H1 (cell line): ENCODE results near the gene MYL7. TPM values are rescaled to one million over a fixed set of nuclear protein-coding genes. Genes with fewer than 3 reads are reported as not detected.

Experiments
- CTCF ChIA-PET: fragments of 300-600 bp; sonication (Branson Sonifier 250); formaldehyde crosslinking; loops from one replicate; lab custom pipeline; 2021; ENCODE audit not compliant: partially characterized antibody; lab: Charles Lee
- POLR2A ChIA-PET: fragments of 300-600 bp; sonication (Branson Sonifier 250); formaldehyde crosslinking; loops from one replicate; lab custom pipeline; 2021; ENCODE audit warnings: inconsistent platforms; ENCODE audit not compliant: partially characterized antibody; lab: Charles Lee
- DNase-seq, 2 experiments: peaks; one replicate each; pipeline versions ENCODE4 v3.0.0 to v3.0.0-alpha.2; 2010 to 2022; ENCODE audit warnings: low spot score in 2 of 2, low read depth in 1 of 2, mixed read lengths in 1 of 2
- FAIRE-seq: peaks from 2 replicates; lab custom pipeline; 2011; peaks lifted over from hg19 to GRCh38; lab: Jason Lieb, UNC
- H2AFZ ChIP-seq: 2 replicates; pipeline ENCODE4 v1.8.1; 2012; ENCODE audit warnings: low read length, inconsistent platforms
- H2AK5ac ChIP-seq: 2 replicates; pipeline ENCODE4 v1.6.1; 2013; ENCODE audit warnings: low read depth, low read length
- H2BK120ac ChIP-seq: replicated peaks from 2 replicates; pipeline ENCODE3; 2013; ENCODE audit warnings: low read depth, low read length, inconsistent platforms
- H2BK12ac ChIP-seq: 2 replicates; pipeline ENCODE4 v1.6.1; 2013; ENCODE audit warnings: low read depth, low read length
- H2BK15ac ChIP-seq: 2 replicates; pipeline ENCODE4 v1.6.1; 2013; ENCODE audit warnings: low read length
- H2BK20ac ChIP-seq: 2 replicates; pipeline ENCODE4 v1.6.1; 2013; ENCODE audit warnings: low read length
- H2BK5ac ChIP-seq: 2 replicates; pipeline ENCODE4 v1.6.1; 2013; ENCODE audit warnings: low read depth, low read length
- H3K14ac ChIP-seq: 2 replicates; pipeline ENCODE4 v1.6.1; 2013; ENCODE audit warnings: inconsistent platforms; ENCODE audit not compliant: insufficient read length
- H3K18ac ChIP-seq: 2 replicates; pipeline ENCODE4 v1.6.1; 2013; ENCODE audit warnings: low read length; ENCODE audit errors: extremely low read depth
- H3K23ac ChIP-seq: 2 replicates; pipeline ENCODE4 v1.6.1; 2013; ENCODE audit warnings: inconsistent platforms; ENCODE audit not compliant: insufficient read length
- H3K23me2 ChIP-seq: 2 replicates; pipeline ENCODE4 v1.6.1; 2013; ENCODE audit warnings: low read depth, low read length
- H3K27ac ChIP-seq: 2 replicates; pipeline ENCODE4 v1.6.1; 2011; ENCODE audit warnings: low read depth, low read length, inconsistent platforms
- H3K27me3 ChIP-seq, 4 experiments: replicated peaks in 1 of 4; 1 replicate in 1 of 4; 2 replicates in 3 of 4; pipeline versions ENCODE4 v1.6.1 to v1.8.1; 2011 to 2013; ENCODE audit warnings: low read length in 3 of 4, mild to moderate bottlenecking in 3 of 4, inconsistent platforms in 2 of 4, mixed read lengths in 2 of 4, moderate library complexity in 1 of 4; ENCODE audit not compliant: control insufficient read depth in 3 of 4, insufficient read depth in 3 of 4; ENCODE audit errors: extremely low read depth in 1 of 4
- H3K36me3 ChIP-seq, 4 experiments: 2 replicates each; pipeline versions ENCODE4 v1.6.1 to v1.8.1; 2011 to 2013; ENCODE audit warnings: mild to moderate bottlenecking in 4 of 4, low read length in 3 of 4, moderate library complexity in 2 of 4, control low read depth in 1 of 4, inconsistent platforms in 1 of 4; ENCODE audit not compliant: insufficient read depth in 4 of 4, control insufficient read depth in 2 of 4
- H3K4ac ChIP-seq: replicated peaks from 2 replicates; pipeline ENCODE3; 2013; ENCODE audit warnings: low read length, low read depth, mixed read lengths, inconsistent platforms; ENCODE audit not compliant: insufficient read length
- H3K4me1 ChIP-seq, 4 experiments: replicated peaks in 1 of 4; 1 replicate in 1 of 4; 2 replicates in 3 of 4; pipeline versions ENCODE4 v1.6.1 to v1.8.1; 2011 to 2013; ENCODE audit warnings: low read length in 3 of 4, inconsistent platforms in 2 of 4, mixed read lengths in 1 of 4; ENCODE audit not compliant: insufficient read depth in 4 of 4, control insufficient read depth in 3 of 4
- H3K4me2 ChIP-seq, 2 experiments: 2 replicates each; pipeline versions ENCODE4 v1.6.1 to v1.8.1; 2011 to 2013; ENCODE audit warnings: low read depth in 2 of 2, low read length in 2 of 2, control low read depth in 1 of 2, inconsistent platforms in 1 of 2, mild to moderate bottlenecking in 1 of 2; ENCODE audit not compliant: insufficient read depth in 1 of 2
- H3K4me3 ChIP-seq, 4 experiments: fragments of 200-600, 300-600 bp in 1 of 4; sonication (generic), shearing (Covaris generic), sonication (Bioruptor Twin) in 1 of 4; 2 replicates each; pipeline versions ENCODE4 v1.5.1 to v1.8.1; 2011 to 2016; ENCODE audit warnings: low read length in 4 of 4, low read depth in 3 of 4, control low read depth in 2 of 4, inconsistent platforms in 2 of 4, mild to moderate bottlenecking in 2 of 4, mixed read lengths in 1 of 4, moderate library complexity in 1 of 4; ENCODE audit not compliant: insufficient read depth in 2 of 4; ENCODE audit errors: extremely low read depth in 1 of 4
- H3K56ac ChIP-seq: replicated peaks from 2 replicates; pipeline ENCODE3; 2013; ENCODE audit warnings: low read depth, mild to moderate bottlenecking, mixed read lengths, low read length, inconsistent platforms; ENCODE audit not compliant: insufficient read length
- H3K79me1 ChIP-seq: 2 replicates; pipeline ENCODE4 v1.6.1; 2013; ENCODE audit warnings: low read depth, low read length, control low read depth
- H3K79me2 ChIP-seq, 2 experiments: 2 replicates each; pipeline versions ENCODE4 v1.6.1 to v1.8.1; 2012 to 2013; ENCODE audit warnings: low read length in 2 of 2, mild to moderate bottlenecking in 2 of 2, inconsistent platforms in 1 of 2; ENCODE audit not compliant: insufficient read depth in 2 of 2, control insufficient read depth in 1 of 2
- H3K9ac ChIP-seq, 4 experiments: replicated peaks in 1 of 4; 1 replicate in 1 of 4; 2 replicates in 3 of 4; pipeline versions ENCODE4 v1.6.1 to v1.8.1; 2011 to 2013; ENCODE audit warnings: low read depth in 3 of 4, low read length in 3 of 4, control low read depth in 2 of 4, mild to moderate bottlenecking in 2 of 4, moderate library complexity in 2 of 4, inconsistent platforms in 1 of 4; ENCODE audit errors: extremely low read depth in 1 of 4
- H3K9me3 ChIP-seq, 2 experiments: 2 replicates each; pipeline versions ENCODE4 v1.6.1 to v1.8.1; 2012 to 2013; ENCODE audit warnings: mild to moderate bottlenecking in 2 of 2, moderate library complexity in 2 of 2, control low read depth in 1 of 2, inconsistent platforms in 1 of 2, low read depth in 1 of 2, low read length in 1 of 2, mixed read lengths in 1 of 2; ENCODE audit not compliant: insufficient read depth in 2 of 2
- H4K20me1 ChIP-seq, 2 experiments: replicated peaks in 1 of 2; 2 replicates each; pipeline versions ENCODE3 to v1.8.1; 2011 to 2013; ENCODE audit warnings: inconsistent platforms in 2 of 2, low read length in 2 of 2, mild to moderate bottlenecking in 1 of 2; ENCODE audit not compliant: insufficient read depth in 2 of 2, control insufficient read depth in 1 of 2
- H4K5ac ChIP-seq: 2 replicates; pipeline ENCODE4 v1.6.1; 2013; ENCODE audit warnings: low read length, low read depth, mixed read lengths, inconsistent platforms; ENCODE audit not compliant: insufficient read length
- H4K8ac ChIP-seq: 2 replicates; pipeline ENCODE4 v1.8.0; 2013; ENCODE audit warnings: mild to moderate bottlenecking, moderate library complexity, low read length, inconsistent platforms; ENCODE audit not compliant: insufficient read depth; ENCODE audit errors: extremely low read depth
- H4K91ac ChIP-seq: replicated peaks from 2 replicates; pipeline ENCODE3; 2013; ENCODE audit warnings: low read length, mixed read lengths, inconsistent platforms; ENCODE audit not compliant: insufficient read length
- CTCF ChIP-seq, 3 experiments: IDR thresholded peaks; 1 replicate in 2 of 3; 2 replicates in 1 of 3; pipeline versions ENCODE4 v1.5.1 to v1.6.1; 2011; ENCODE audit warnings: low read length in 3 of 3, mild to moderate bottlenecking in 3 of 3, inconsistent platforms in 2 of 3, low read depth in 1 of 3, moderate library complexity in 1 of 3; ENCODE audit not compliant: insufficient read depth in 1 of 3; ENCODE audit errors: control extremely low read depth in 1 of 3
- MAX ChIP-seq: IDR thresholded peaks from 2 replicates; pipeline ENCODE4 v1.6.1; 2012; ENCODE audit warnings: inconsistent platforms
- RAD21 ChIP-seq, 2 experiments: IDR thresholded peaks in 1 of 2; conservative IDR thresholded peaks in 1 of 2; 2 replicates each; pipeline ENCODE4 v1.6.1; 2011; ENCODE audit warnings: low read depth in 2 of 2, low read length in 2 of 2, improper control_type of control experiment in 1 of 2, inconsistent platforms in 1 of 2, mild to moderate bottlenecking in 1 of 2, moderate library complexity in 1 of 2
- WGBS, 2 experiments: shearing (Covaris generic) in 1 of 2; methylation state at CpG; one replicate each; pipeline versions ENCODE4 v1.1.6 to v1.1.7; 2013 to 2015; ENCODE audit warnings: low lambda C conversion rate in 2 of 2, mixed read lengths in 2 of 2, inconsistent platforms in 1 of 2, low coverage in 1 of 2, missing lambda C conversion rate in 1 of 2; ENCODE audit not compliant: insufficient replicate concordance in 2 of 2, insufficient coverage in 1 of 2, insufficient read length in 1 of 2; ENCODE audit errors: extremely low coverage in 1 of 2, missing lambda C conversion rate in 1 of 2; 5-methylcytosine and 5-hydroxymethylcytosine counted together
- polyA plus RNA-seq, 7 experiments: library from polyadenylated mRNA; depleted of rRNA in 3 of 7; stranded (reverse) in 5 of 7; unstranded in 2 of 7; fragments of >200 nt in 5 of 7; fragments of 200-250 nt in 2 of 7; gene quantifications; 1 replicate in 5 of 7; 2 replicates in 1 of 7; 4 replicates in 1 of 7; pipeline versions ENCODE4 v1.2.1 to v1.2.3, GENCODE V29; 2011 to 2013; ENCODE audit warnings: missing spikeins in 2 of 7, mixed read lengths in 2 of 7
- total RNA-seq: library from RNA; stranded (reverse); fragmentation: NEBNext Ultra II Directional; extraction: Animal tissue kit (Norgen Biotek cat#: 25700); gene quantifications from 2 replicates; pipeline ENCODE4 v1.2.1, GENCODE V29; 2021

MYL7 gene
- total and polyA plus RNA-seq, 2 of the 8 experiments (the other 6 are each of a cell fraction or from before 2014, with no cell fraction given): 3.3 to 3.4 TPM

- CTCF ChIA-PET: interaction anchor here (0.6 to 2.4 kb wide), 7 partner anchors 7 to 72 kb away, joined by 3 to 11 read pairs (median 3); no protein-coding TSS in a partner anchor
- H4K5ac ChIP-seq: no peak overlapping the region
These were observed 2.4 kb downstream of the MYL7 start for GRCh38 chr7:44138698-44139097.

More at GRCh38 chr7:44138698-44139097, 2.4 kb downstream of the MYL7 start:
- DNase-seq (no peak), FAIRE-seq (no peak)
- no peak overlapping the region for H4K8ac ChIP-seq
- no peak overlapping the region for H3K14ac ChIP-seq
- no peak overlapping the region for H3K56ac ChIP-seq
- H2BK15ac ChIP-seq: no peak overlapping the region
- H3K23ac ChIP-seq: no peak overlapping the region
- no peak overlapping the region for H3K9ac ChIP-seq
- H3K4me2 ChIP-seq: no peak overlapping the region
- no peak overlapping the region for H4K91ac ChIP-seq
- TF ChIP-seq RAD21 (IDR thresholded peaks at IDR 0.05 in 1 of 2, conservative IDR thresholded peaks at IDR 0.05 in 1 of 2; ENCODE audit: low read depth in 2 of 2, low read length in 2 of 2) (peak in 1 of 2 experiments; percentile 6; a peak in 1 of 4 replicates), CTCF (IDR thresholded peaks at IDR 0.05; ENCODE audit: control extremely low read depth in 1 of 3, insufficient read depth in 1 of 3, low read depth in 1 of 3, low read length in 3 of 3) (peak in 1 of 3 experiments; percentile 24; a peak in 2 of 4 replicates), MAX (no peak)
- no peak overlapping the region for H3K4ac ChIP-seq
- H2BK5ac ChIP-seq: no peak overlapping the region
- H2AK5ac ChIP-seq: no peak overlapping the region
- H3K18ac ChIP-seq: no peak overlapping the region
- H4K20me1 ChIP-seq: peaks cover 0 to 2% of the 10 kb centered on the region in 2 experiments
- no peak overlapping the region for H3K4me3 ChIP-seq
- no peak overlapping the region for H3K27ac ChIP-seq
- H2BK20ac ChIP-seq: no peak overlapping the region
- no peaks in the 10 kb centered on the region for H3K79me1 ChIP-seq
- H3K4me1 ChIP-seq: no peaks in the 10 kb centered on the region
- no peak overlapping the region for H2BK12ac ChIP-seq
- no peaks in the 10 kb centered on the region for H3K9me3 ChIP-seq
- H2BK120ac ChIP-seq: no peak overlapping the region
- no peaks in the 10 kb centered on the region for H3K79me2 ChIP-seq
- no peak overlapping the region for H2AFZ ChIP-seq
- H3K23me2 ChIP-seq: no peaks in the 10 kb centered on the region; the same call in 1 of the 2 replicates
- no peaks in the 10 kb centered on the region for H3K36me3 ChIP-seq
- 88% methylated on average over 8 of the region's 8 CpGs; no CpG with 5 or more reads in 1 of the 2 experiments for WGBS, 2 experiments
- peaks cover 0 to under 1% (median 0%) of the 10 kb centered on the region in 4 experiments; a peak in 2 of 7 replicates for H3K27me3 ChIP-seq
- POLR2A ChIA-PET: no interaction called here
